Measurements from ENCODE around the gene TCF7L2.

The TCF7L2 gene

DNA sequence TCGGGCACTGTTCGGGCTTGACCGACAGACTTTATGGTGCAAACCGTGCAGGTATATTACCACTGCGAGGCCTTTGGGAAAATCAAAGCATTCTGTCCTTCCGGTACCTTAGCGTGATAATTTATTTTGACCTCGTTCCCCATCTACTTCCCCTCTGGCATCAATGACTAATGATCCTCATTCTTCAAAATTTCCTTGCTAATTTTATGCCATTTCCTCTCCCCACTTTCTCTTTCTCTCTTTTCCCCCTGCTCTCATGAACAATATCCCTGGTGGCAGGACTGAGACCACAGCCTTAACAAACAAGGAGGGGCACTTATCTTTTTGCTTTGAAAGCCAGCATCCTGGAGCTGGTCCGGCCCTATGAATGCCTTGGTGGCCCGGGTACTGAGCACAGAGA is 210.6 kb downstream of the TCF7L2 start:
- Histone ChIP-seq H3K9me3 (ENCODE audit: insufficient read depth, low read length) (no peaks in the 10 kb centered on the region), H3K4me2 (ENCODE audit: low read length) (no peak overlapping the region), H3K4me3 (ENCODE audit: low read length) (no peak overlapping the region), H4K20me1 (ENCODE audit: insufficient read depth, low read length) (no peaks in the 10 kb centered on the region), H3K4me1 (ENCODE audit: low read length) (no peaks in the 10 kb centered on the region), H3K9ac (ENCODE audit: low read length) (no peak overlapping the region), H3K79me2 (ENCODE audit: low read length) (no peaks in the 10 kb centered on the region), H3K27me3 (ENCODE audit: low read depth, low read length) (no peaks in the 10 kb centered on the region), H3K27ac (ENCODE audit: low read length) (no peak overlapping the region), H2AFZ (ENCODE audit: low read depth, low read length) (no peak overlapping the region), H3K36me3 (replicated peaks; ENCODE audit: low read depth, low read length) (no peaks in the 10 kb centered on the region)
- no peak for TF ChIP-seq EZH2phosphoT487 (IDR thresholded peaks at IDR 0.05; ENCODE audit: low read depth)
- TF ChIP-seq, protein P1, sequence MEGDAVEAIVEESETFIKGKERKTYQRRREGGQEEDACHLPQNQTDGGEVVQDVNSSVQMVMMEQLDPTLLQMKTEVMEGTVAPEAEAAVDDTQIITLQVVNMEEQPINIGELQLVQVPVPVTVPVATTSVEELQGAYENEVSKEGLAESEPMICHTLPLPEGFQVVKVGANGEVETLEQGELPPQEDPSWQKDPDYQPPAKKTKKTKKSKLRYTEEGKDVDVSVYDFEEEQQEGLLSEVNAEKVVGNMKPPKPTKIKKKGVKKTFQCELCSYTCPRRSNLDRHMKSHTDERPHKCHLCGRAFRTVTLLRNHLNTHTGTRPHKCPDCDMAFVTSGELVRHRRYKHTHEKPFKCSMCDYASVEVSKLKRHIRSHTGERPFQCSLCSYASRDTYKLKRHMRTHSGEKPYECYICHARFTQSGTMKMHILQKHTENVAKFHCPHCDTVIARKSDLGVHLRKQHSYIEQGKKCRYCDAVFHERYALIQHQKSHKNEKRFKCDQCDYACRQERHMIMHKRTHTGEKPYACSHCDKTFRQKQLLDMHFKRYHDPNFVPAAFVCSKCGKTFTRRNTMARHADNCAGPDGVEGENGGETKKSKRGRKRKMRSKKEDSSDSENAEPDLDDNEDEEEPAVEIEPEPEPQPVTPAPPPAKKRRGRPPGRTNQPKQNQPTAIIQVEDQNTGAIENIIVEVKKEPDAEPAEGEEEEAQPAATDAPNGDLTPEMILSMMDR (IDR thresholded peaks at IDR 0.05; ENCODE audit: low read depth, low read length) = no peak

DNA sequence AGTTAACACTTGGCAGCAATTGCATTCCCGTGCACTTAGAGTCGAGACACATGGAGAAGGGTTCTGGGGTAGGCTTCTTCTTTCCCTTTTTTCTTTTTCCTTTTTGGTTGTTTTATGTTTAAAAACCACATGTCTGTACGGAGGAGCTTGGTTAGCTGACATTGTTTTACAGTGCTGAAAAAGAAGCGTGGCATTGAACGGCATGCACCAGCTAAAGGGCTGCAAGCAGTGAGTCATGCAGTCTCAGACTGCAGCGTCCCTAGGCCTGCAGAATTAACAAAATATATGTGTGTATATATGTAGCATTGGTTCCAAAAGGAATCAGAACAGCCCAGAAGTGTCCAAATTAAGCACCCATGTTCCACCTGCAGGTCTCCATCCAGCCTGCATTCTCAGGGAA is 211.0 kb downstream of the TCF7L2 start:
- Histone ChIP-seq H3K9ac (ENCODE audit: low read length) (no peak overlapping the region), H3K4me1 (ENCODE audit: low read length) (no peaks in the 10 kb centered on the region), H3K4me2 (ENCODE audit: low read length) (no peak overlapping the region), H2AFZ (ENCODE audit: low read depth, low read length) (no peak overlapping the region), H4K20me1 (ENCODE audit: insufficient read depth, low read length) (no peaks in the 10 kb centered on the region), H3K27ac (ENCODE audit: low read length) (no peak overlapping the region), H3K79me2 (ENCODE audit: low read length) (no peaks in the 10 kb centered on the region), H3K27me3 (ENCODE audit: low read depth, low read length) (no peaks in the 10 kb centered on the region), H3K36me3 (replicated peaks; ENCODE audit: low read depth, low read length) (no peaks in the 10 kb centered on the region), H3K4me3 (ENCODE audit: low read length) (no peak overlapping the region), H3K9me3 (ENCODE audit: insufficient read depth, low read length) (no peaks in the 10 kb centered on the region)
- TF ChIP-seq, protein P1 (IDR thresholded peaks at IDR 0.05; ENCODE audit: low read depth, low read length) = no peak

DNA sequence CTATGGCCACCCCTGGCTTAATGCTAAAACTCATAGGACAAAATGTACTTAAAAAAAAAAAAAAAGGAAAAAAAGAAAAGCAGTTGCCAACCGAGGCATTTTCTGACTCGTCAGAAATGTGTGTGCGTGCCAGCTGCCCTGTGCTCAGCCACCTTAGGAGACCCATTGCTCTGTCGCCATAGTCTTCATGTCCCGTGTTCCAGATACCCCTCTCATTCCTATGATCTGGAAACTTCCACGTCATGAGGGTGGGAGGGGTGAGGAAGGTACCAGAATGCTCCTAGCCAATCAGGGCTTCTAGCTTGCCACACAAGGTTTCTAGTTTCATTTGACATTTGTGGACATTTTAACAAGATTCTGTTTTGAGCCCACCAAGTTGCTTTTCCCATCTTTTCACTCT is 212.9 kb downstream of the TCF7L2 start:
- Histone ChIP-seq H2AFZ (ENCODE audit: low read depth, low read length) (no peak overlapping the region), H3K79me2 (ENCODE audit: low read length) (no peaks in the 10 kb centered on the region), H3K27me3 (ENCODE audit: low read depth, low read length) (no peaks in the 10 kb centered on the region), H3K9me3 (ENCODE audit: insufficient read depth, low read length) (no peaks in the 10 kb centered on the region), H3K4me1 (ENCODE audit: low read length) (no peaks in the 10 kb centered on the region), H3K9ac (ENCODE audit: low read length) (no peak overlapping the region), H3K27ac (ENCODE audit: low read length) (no peak overlapping the region), H3K36me3 (replicated peaks; ENCODE audit: low read depth, low read length) (no peaks in the 10 kb centered on the region), H4K20me1 (ENCODE audit: insufficient read depth, low read length) (no peaks in the 10 kb centered on the region), H3K4me3 (ENCODE audit: low read length) (no peak overlapping the region), H3K4me2 (ENCODE audit: low read length) (no peak overlapping the region)
- TF ChIP-seq, protein P1 (IDR thresholded peaks at IDR 0.05; ENCODE audit: low read depth, low read length) = no peak
- no peak for TF ChIP-seq EZH2phosphoT487 (IDR thresholded peaks at IDR 0.05; ENCODE audit: low read depth)

DNA sequence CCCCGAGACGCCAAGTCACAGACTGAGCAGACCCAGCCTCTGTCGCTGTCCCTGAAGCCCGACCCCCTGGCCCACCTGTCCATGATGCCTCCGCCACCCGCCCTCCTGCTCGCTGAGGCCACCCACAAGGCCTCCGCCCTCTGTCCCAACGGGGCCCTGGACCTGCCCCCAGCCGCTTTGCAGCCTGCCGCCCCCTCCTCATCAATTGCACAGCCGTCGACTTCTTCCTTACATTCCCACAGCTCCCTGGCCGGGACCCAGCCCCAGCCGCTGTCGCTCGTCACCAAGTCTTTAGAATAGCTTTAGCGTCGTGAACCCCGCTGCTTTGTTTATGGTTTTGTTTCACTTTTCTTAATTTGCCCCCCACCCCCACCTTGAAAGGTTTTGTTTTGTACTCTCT is 215.6 kb downstream of the TCF7L2 start:
- H3K9ac ChIP-seq (ENCODE audit: low read length) = no peak overlapping the region
- H3K27me3 ChIP-seq (ENCODE audit: low read depth, low read length) = no peaks in the 10 kb centered on the region
- H3K27ac ChIP-seq (ENCODE audit: low read length) = no peak overlapping the region
- H3K9me3 ChIP-seq (ENCODE audit: insufficient read depth, low read length) = no peaks in the 10 kb centered on the region
- no peaks in the 10 kb centered on the region for H4K20me1 ChIP-seq (ENCODE audit: insufficient read depth, low read length)
- H3K4me3 ChIP-seq (ENCODE audit: low read length) = no peak overlapping the region
- H3K4me1 ChIP-seq (ENCODE audit: low read length) = no peaks in the 10 kb centered on the region
- H2AFZ ChIP-seq (ENCODE audit: low read depth, low read length) = no peak overlapping the region
- H3K36me3 ChIP-seq (replicated peaks; ENCODE audit: low read depth, low read length) = no peaks in the 10 kb centered on the region
- TF ChIP-seq, protein P1 (IDR thresholded peaks at IDR 0.05; ENCODE audit: low read depth, low read length) = no peak
- no peak for TF ChIP-seq EZH2phosphoT487 (IDR thresholded peaks at IDR 0.05; ENCODE audit: low read depth)
- no peak overlapping the region for H3K4me2 ChIP-seq (ENCODE audit: low read length)
- H3K79me2 ChIP-seq (ENCODE audit: low read length) = no peaks in the 10 kb centered on the region

Measured in OCI-LY3 (cell line).